NCI-H774 (cell line): ENCODE measurements around the gene GCDH.
A peak's percentile ranks its signal among the peaks of the same experiment; 100 is the strongest.
"Not testable (repeated sequence)": the region's sequence is repeated elsewhere in the genome, so short reads cannot be mapped to it uniquely, and the experiment has no call there.

ENCODE experiments used
- DNase-seq: peaks from one replicate; lab custom pipeline; 2025; lab: John Stamatoyannopoulos, UW

Gene GCDH

DNA sequence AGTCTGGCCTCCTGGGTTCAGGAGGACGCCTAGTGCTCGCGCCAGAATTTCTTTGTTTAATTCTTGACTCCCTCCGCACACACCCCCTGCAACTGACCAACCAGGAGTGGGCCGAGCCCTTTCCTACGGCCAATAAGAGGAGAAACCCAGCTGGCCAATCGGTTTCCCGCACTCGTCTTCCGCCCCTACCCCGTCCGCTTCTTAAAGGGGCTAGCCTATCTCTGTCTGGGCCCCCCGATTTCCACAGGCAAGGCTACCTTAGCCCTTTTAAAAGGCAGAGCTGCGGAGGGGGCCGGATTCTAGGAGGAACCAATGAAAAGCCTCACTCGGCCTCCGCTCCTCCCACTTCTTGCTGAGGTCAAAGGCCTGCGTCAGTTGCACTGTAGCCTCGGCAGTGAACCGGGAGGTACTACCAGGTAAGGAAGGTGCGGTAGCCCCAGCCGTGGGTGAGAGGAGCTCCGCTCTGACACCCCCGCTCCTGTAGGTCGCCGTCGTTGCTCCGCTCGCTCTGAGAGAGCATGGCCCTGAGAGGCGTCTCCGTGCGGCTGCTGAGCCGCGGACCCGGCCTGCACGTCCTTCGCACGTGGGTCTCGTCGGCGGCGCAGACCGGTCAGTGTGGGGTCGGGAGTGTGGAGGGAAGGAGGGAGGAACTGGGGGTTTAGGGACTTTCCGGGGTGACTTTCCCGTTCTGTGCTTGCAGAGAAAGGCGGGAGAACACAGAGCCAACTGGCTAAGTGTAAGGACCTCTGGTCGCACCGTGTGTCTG, at the start of gene GCDH:
Gene GCDH (plus strand): TSS at position 374 of the 766 bp plus-strand sequence. CDS start 145 bp downstream, at position 519.
- DNase-seq = peak; percentile 97

DNA sequence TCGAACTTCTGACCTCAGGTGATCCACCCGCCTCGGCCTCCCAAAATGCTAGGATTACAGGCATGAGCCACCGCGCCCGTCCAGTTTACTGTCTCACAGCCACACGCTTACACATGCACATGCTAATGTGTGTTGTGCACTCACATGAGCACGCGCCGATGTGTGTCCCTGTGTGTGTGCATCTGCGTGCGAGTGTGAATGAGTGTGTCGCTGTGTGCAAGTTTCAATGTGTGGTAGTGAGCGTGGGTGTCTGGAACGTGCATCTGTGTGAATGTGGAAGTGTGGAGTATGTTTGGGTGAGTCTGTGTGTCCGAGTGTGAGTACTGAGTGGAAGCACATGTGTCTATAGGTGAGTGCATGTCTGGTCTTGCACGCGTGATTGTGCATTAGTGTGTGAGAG, 48.4 kb upstream of the GCDH start:
- DNase-seq = no peak

DNA sequence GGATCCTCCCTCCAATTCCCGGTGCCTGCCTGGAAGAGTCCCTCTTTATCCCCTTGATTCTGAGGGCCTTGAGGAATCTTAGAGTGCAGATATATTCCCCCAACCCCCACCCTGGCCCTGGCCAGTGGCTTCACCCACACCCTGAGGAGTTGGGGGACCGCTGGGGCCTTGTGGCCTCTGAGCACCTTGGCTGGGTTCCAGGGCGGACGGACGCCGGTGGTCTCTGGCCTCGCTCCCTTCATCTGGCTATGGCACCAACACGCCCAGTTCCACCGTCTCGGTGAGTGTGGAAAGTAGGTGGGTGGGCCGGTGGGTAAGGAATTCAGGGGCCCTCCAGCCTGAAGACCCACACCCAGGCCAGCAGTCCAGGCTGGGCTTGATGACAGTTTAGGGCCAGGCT, 47.6 kb upstream of the GCDH start:
- no peak for DNase-seq

DNA sequence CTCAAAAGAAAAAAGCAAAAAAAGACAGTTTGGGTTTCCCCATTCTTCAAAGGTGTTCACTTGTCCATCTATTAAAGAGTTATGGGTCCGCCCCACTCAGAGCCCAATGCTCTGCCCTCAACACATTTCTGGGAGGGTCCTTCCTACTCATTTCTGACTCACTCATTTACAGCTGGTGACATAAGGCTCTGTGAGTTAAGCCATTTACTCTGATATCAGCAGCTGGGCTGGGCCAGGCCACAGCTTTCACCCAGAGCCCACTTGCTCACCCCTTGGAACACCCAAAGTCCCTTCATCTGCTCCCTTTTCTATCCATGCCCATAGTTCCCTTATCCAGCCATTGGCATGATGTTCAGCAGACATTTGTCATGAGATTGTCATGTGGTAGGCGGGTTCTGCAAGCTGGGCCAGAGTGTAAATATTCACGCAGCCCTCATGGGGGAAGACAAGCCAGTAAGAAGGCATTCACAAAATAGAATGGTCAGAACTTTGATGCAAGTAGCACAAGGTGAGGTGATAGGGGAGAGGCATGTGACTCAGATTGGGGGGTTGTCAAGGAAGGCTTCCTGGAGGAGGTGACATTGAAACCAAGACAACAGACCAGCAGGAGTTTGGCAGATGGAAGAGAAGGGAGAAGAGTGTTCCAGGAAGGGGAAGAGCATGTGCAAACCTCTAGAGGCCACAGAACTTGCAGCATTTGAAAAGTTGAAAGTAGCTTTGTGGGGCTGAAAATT, 46.8 kb upstream of the GCDH start:
- no peak for DNase-seq

DNA sequence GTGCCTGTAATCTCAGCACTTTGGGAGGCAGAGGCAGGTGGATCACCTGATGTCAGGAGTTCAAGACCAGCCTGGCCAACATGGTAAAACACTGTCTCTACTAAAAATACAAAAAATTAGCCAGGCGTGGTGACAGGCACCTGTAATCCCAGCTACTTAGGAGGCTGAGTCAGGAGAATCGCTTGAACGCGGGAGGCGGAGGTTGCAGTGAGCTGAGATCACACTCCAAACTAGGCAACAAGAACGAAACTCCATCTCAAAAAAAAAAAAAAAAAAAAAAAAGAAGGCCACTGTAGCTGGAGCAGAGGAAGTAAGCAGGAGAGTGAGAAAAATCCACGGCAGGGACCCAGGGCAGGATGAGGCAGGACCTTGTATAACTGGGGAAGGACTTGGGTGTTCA, 44.3 kb upstream of the GCDH start:
- DNase-seq = not testable (repeated sequence)

DNA sequence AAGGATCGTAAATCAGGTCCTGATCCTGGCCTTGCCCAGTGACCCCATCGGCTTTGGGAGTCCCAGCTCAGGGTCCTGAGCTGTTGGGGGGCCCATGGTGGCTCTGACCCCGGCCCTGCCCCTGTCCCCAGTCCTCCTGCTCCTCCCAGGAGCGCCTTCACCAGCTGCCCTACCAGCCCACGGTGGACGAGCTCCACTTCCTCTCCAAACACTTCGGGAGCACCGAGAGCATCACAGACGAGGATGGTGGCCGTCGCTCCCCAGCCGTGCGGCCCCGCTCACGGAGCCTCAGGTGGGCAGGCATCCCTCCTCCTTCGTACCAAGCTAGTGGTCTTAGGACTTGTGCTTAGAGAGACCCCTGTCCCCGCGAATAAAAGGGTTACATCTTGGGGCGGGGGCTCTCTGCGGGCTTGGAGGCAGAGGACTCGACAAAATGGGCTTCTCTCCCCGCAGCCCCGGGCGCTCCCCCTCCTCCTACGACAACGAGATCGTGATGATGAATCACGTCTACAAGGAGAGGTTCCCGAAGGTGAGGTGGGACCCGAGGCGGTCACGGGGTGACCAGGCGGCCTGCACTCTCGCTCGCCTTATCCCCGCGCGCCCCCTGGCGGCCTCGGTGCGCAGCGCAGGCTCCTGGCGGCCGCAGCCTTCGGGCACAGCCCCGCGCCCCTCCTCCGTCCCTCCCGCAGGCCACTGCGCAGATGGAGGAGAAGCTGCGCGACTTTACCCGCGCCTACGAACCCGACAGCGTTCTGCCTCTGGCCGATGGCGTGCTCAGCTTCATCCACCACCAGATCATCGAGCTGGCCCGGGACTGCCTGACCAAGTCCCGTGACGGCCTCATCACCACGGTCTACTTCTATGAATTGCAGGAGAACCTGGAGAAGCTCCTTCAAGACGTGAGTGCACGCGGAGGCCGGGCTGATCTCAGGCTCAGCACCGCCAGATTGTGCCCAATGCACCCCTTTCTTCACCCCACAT, 43.5 kb upstream of the GCDH start:
- peak; percentile 19 for DNase-seq

DNA sequence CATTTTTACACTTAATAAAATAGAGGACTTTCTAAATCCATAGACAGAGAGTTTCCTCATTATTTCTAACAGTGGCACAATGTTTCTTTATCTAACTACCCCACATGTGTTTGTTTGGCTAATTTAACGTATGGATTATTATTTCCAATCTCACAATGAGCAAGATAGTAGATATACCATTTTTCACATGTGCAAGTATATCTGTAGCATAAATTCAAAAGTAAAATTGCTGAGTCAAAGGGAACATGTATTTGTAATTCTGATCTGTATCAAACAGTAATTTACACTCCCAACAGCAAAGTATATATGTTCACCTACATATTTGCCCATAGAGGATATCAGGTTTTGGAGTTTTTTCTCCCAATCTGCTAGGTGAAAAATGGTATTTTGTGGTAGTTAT, 34.3 kb upstream of the GCDH start:
- no peak for DNase-seq

DNA sequence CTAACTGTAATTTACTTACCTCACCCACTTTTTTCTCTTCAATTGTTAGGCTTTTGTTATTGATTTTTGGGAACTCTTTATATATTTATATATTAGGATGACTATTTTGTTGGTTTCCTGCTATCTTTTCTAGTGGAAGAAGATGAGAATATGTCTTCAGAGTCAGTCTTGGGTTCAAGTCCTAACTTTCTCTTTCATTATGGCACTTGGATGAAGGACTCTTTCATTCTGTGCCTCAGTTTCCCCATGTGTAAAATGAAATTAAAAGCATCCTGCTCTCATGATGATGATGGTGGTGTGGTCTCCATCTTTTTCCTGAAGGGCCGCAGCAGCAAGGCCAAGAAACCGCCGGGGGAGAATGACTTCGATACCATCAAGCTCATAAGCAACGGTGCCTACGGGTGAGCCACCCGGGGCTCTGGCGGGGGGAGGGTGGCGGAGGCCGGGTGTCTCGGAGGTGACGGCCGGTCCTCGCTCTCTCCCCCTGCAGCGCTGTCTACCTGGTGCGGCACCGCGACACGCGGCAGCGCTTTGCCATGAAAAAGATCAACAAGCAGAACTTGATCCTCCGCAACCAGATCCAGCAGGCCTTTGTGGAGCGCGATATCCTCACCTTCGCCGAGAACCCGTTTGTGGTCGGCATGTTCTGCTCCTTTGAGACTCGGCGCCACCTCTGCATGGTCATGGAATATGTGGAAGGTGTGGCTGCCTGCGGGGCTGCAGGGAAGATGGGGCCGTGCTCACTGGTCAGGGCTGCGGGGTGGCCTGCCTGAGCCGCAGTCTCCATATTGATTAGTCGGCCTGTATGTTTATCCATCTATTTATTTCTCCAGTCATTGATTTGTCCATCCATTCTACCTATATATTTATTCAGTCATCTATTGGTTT, 32.7 kb upstream of the GCDH start:
- no peak for DNase-seq

DNA sequence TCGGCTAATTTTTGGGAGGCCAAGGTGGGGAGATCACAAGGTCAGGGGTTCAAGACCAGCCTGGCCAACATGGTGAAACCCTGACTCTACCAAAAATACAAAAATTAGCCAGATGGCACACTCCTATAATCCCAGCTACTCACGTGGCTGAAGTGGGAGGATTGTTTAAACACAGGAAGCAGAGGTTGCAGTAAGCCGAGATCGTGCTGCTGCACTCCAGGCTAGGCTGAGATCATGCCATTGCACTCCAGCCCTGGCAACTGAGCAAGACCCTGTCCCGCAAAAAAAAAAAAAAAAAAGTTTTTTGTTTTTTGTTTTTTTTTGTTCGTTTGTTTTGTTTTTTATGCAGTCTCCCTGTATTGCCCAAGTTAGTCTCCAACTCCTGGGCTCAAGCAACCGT, 31.4 kb upstream of the GCDH start:
- no peak for DNase-seq

DNA sequence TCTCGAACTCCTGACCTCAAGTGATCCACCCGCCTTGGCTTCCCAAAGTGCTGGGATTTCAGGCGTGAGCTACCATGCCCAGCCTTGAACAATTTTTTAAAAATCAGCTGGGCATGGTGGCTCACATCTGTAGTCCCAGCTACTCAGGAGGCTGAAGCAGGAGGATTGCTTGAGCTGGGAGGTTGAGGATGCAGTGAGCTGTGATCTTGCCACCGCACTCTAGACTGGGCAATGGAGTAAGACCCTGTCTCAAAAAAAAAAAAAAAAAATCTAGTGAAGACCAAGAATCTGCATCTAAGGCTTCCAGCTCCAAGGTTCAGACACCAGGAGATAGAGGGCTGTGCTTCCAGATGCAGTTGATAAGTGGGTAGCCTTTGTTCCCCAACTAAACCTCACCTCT, 26.8 kb upstream of the GCDH start:
- DNase-seq = no peak

DNA sequence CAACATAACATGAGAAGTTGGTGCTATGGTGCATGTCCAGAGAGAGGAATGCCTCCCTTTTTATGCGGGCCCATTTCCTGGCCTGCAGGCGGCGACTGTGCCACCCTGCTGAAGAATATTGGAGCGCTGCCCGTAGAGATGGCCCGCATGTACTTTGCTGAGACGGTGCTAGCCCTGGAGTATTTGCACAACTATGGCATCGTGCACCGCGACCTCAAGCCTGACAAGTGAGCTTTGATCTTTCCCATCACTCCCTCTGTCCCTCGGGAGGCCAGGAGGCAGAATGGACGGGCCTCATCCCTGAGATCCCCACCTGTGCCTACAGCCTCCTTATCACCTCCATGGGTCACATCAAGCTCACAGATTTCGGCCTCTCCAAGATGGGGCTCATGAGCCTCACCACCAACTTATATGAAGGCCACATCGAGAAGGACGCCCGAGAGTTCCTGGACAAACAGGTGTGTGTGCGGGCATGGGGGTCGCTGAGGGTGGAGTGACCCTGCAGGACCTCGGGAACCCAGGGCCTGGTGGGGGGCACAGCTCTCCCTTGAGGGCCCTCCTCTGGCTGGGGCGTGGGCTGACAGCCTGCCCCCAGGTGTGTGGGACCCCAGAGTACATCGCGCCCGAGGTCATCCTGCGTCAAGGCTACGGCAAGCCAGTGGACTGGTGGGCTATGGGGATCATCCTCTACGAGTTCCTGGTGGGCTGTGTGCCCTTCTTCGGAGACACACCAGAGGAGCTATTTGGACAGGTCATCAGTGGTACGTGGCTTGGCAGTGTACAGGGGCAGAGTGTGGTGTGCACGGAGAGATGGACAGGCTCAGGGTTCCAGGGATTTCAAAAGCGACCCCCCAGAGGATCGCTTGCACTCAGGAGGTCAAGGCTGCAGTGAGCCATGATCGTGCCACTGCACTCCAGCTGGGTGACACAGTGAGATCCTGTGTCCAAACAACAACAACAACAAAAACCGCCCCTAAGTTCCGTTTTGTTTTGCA, 25.9 kb upstream of the GCDH start:
- no peak for DNase-seq

DNA sequence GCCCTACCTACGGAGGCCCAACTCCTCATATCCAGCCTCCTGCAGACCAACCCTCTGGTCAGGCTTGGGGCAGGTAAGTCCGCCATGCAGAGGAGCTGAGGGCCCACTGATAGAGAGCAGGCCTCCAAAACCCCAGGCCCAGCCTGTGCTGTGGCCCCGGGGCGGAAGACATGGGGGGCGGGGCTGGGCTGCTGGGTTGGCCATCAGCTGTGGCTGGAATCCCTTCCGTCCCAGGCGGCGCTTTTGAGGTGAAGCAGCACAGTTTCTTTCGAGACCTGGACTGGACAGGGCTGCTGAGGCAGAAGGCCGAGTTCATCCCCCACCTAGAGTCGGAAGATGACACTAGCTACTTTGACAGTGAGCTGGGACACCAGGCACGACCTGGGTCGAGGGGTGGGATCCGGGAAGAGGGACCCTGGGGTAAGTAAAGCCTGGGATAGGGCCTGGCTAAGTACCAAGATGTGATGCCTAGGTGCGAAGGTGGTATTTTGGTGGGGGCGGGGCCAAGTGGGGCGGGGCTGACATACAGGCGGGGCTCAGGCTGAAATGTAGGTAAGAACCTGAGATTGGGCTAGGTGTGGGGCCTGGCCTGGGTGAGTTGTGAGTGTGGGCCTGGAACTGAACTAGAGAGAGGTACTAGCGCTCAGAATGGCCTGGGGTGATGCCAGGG, 25.1 kb upstream of the GCDH start:
- DNase-seq = no peak

DNA sequence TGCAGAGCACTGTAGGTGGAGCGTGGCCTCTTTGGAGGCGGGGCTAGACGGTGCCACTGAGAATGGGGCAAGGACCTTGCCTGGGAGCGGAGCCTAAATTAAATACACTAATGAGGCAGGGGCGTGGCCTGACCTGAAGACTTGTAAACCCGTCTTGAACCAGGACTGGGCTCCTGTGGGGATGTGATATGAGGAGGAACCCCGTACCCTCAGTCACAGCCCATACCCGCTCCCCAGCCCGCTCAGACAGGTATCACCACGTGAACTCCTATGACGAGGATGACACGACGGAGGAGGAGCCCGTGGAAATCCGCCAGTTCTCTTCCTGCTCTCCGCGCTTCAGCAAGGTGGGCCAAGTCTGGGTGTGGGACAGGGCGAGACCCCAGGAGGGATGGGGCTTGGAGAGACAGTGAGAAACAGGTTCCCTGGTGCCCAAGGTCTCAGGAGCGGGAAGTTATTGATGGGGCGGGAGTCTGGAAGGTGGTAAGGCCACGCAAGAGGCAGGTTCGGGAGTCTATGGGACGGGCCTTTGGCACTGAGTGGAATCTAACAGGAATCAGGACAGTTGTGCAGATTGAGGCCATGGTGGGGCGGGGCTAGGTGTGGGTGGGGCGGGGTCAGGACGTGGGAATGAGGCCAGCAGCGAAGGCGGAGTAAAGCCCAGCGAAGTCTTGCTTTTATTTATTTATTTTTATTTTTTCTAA, 24.4 kb upstream of the GCDH start:
- DNase-seq = no peak

DNA sequence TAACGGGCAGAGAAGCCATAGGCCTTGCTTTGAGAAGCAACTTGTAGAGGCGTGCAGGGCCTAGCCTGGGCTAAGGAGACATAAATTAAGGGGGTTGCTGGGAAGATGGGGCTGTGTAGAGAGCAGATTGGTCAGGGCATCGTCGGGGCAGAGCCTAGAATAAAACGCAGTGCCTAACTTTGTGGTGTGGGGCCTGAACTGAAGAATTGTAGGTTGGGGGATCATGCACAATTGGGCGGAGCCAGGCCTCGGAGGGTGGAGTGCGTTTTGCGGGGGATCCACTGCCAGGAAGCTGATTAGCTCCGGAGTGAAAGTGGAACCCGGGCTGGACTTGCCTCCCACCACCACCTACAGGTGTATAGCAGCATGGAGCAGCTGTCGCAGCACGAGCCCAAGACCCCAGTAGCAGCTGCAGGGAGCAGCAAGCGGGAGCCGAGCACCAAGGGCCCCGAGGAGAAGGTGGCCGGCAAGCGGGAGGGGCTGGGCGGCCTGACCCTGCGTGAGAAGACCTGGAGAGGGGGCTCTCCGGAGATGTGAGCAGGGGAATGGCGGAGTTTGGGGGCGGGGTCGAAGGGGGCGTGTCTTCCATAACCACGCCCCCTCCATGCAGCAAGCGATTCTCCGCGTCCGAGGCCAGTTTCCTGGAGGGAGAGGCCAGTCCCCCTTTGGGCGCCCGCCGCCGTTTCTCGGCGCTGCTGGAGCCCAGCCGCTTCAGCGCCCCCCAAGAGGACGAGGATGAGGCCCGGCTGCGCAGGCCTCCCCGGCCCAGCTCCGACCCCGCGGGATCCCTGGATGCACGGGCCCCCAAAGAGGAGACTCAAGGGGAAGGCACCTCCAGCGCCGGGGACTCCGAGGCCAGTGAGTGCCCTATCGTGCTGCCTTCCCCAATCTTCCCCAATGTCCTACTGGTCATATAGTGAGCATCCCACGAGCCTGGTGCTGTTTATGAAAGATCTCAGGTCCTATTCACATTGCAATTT, 23.6 kb upstream of the GCDH start:
- no peak for DNase-seq

DNA sequence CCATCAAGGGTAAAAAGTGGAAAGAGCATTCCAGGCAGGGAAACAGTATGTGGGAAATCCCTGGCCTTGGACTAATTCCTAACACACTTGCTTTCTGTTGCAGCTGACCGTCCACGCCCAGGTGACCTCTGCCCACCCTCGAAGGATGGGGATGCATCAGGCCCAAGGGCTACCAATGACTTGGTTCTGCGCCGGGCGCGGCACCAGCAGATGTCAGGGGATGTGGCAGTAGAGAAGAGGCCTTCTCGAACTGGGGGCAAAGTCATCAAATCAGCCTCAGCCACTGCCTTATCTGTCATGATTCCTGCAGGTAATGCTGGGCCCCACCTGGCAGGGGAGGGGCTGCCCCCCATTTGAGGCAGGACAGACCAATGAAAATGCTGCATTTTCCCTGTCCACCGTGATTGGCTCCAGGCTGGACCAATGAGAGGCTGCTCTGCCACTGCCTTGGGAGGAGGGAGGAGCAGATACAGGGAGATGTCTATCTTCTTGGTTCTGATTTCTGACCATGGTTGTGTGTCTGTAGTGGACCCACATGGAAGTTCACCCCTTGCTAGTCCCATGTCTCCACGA, 22.3 kb upstream of the GCDH start:
- no peak for DNase-seq

DNA sequence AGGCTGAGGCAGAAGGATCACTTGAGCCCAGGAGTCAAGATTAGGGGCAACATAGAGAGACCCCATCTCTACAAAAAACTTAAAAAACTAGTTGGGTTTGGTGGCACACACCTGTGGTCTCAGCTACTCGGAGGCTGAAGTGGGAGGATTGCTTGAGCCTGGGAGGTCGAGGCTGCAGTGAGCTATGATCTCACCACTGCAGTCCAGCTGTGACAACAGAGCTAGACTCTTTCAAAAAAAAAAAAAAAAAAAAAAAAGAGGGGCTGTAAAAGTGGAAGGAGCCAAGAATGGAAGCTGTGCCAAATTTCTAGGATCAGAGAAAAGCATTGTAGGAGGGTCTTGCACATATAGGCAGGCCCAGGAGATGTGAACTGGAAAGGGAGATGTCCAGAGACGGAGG, 19.3 kb upstream of the GCDH start:
- DNase-seq = no peak

DNA sequence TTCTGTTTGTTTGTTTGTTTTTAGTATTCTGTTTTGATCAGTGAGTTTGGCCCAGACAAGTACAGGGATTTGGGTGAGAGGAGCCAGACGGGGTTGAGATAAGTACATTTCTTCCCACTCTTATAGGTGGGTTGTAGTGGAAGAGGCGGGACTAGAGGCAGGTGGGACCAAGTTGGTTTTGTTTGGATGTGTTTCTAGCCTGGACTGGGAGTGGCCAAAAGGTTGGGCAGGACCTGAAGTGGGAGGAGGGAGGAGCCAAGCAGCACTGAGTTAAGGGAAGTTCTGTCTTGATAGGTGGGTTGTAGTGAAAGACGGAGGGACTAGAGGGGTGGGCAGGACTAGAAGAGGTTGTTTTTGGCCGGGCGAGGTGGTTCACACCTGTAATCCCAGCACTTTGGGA, 18.7 kb upstream of the GCDH start:
- DNase-seq = no peak
